OCI-LY3 (cell line): ENCODE measurements around the gene FMN1.

Source experiments
- H2AFZ ChIP-seq: fragments of 200-600, 300-600 bp; shearing (Covaris generic); 2 replicates; pipeline ENCODE4 v1.6.0; 2014; ENCODE audit warnings: antibody characterized with exemption, low read depth, low read length
- H3K27ac ChIP-seq: fragments of 200-600, 300-600 bp; sonication (generic); 2 replicates; pipeline ENCODE4 v1.5.1; 2014; ENCODE audit warnings: mild to moderate bottlenecking, low read length, moderate library complexity, mixed read lengths
- H3K27me3 ChIP-seq: fragments of 200-600, 300-600 bp; sonication (generic); 2 replicates; pipeline ENCODE4 v1.6.1; 2014; ENCODE audit warnings: low read depth, low read length, mixed read lengths
- H3K36me3 ChIP-seq: fragments of 200-600, 300-600 bp; sonication (generic); replicated peaks from 2 replicates; pipeline ENCODE3; 2014; ENCODE audit warnings: low read depth, low read length, mixed read lengths
- H3K4me1 ChIP-seq: fragments of 300-600, 200-600 bp; sonication (generic); 2 replicates; pipeline ENCODE4 v1.6.1; 2014; ENCODE audit warnings: low read length, mixed read lengths
- H3K4me2 ChIP-seq: fragments of 200-600, 300-600 bp; sonication (generic); 2 replicates; pipeline ENCODE4 v1.6.1; 2014; ENCODE audit warnings: low read length, mixed read lengths
- H3K4me3 ChIP-seq: fragments of 300-600, 200-600 bp; sonication (generic); 2 replicates; pipeline ENCODE4 v1.5.1; 2014; ENCODE audit warnings: antibody characterized with exemption, mild to moderate bottlenecking, low read length, moderate library complexity
- H3K79me2 ChIP-seq: fragments of 300-600, 200-600 bp; shearing (Covaris generic); 2 replicates; pipeline ENCODE4 v1.6.1; 2014; ENCODE audit warnings: mild to moderate bottlenecking, low read length, mixed read lengths
- H3K9ac ChIP-seq: fragments of 300-600, 200-600 bp; shearing (Covaris generic); 2 replicates; pipeline ENCODE4 v1.6.0; 2014; ENCODE audit warnings: mild to moderate bottlenecking, low read length, moderate library complexity
- H3K9me3 ChIP-seq: fragments of 200-600, 300-600 bp; shearing (Covaris generic); 2 replicates; pipeline ENCODE4 v1.6.1; 2014; ENCODE audit warnings: low read length, mixed read lengths; ENCODE audit not compliant: insufficient read depth
- H4K20me1 ChIP-seq: fragments of 200-600, 300-600 bp; sonication (generic); 2 replicates; pipeline ENCODE4 v1.6.1; 2016; ENCODE audit warnings: low read length, mixed read lengths; ENCODE audit not compliant: insufficient read depth
- CTCF ChIP-seq: fragments of 200-600, 300-600 bp; sonication (generic); IDR thresholded peaks from 2 replicates; pipeline ENCODE4 v1.5.1; 2014; ENCODE audit warnings: antibody characterized with exemption, low read length, low read depth
- EZH2phosphoT487 ChIP-seq: fragments of 200-600 bp; shearing (Covaris generic); IDR thresholded peaks from 2 replicates; pipeline ENCODE4 v1.6.1; 2018; ENCODE audit warnings: antibody characterized with exemption, mixed run types, low read depth

FMN1 gene

GRCh38 chr15:33099739-33100138 is 94.8 kb downstream of the FMN1 start:
- Histone ChIP-seq H3K4me2 (no peak overlapping the region), H3K4me3 (no peak overlapping the region), H3K9ac (no peak overlapping the region), H3K4me1 (no peaks in the 10 kb centered on the region), H3K9me3 (no peaks in the 10 kb centered on the region), H3K27ac (no peak overlapping the region), H3K27me3 (peaks cover 26% of the 10 kb centered on the region), H3K79me2 (no peaks in the 10 kb centered on the region), H3K36me3 (no peaks in the 10 kb centered on the region), H2AFZ (no peak overlapping the region), H4K20me1 (no peaks in the 10 kb centered on the region)
- TF ChIP-seq CTCF (no peak), EZH2phosphoT487 (no peak)

- Histone ChIP-seq H3K9me3 (no peaks in the 10 kb centered on the region), H3K4me2 (no peak overlapping the region), H3K27ac (no peak overlapping the region), H3K4me3 (no peak overlapping the region), H2AFZ (no peak overlapping the region), H4K20me1 (no peaks in the 10 kb centered on the region), H3K27me3 (peaks cover 26% of the 10 kb centered on the region), H3K4me1 (no peaks in the 10 kb centered on the region), H3K79me2 (no peaks in the 10 kb centered on the region), H3K36me3 (no peaks in the 10 kb centered on the region), H3K9ac (no peak overlapping the region)
- TF ChIP-seq EZH2phosphoT487 (no peak), CTCF (no peak)
Observed at GRCh38 chr15:33099213-33099612, 95.3 kb downstream of the FMN1 start.

DNA sequence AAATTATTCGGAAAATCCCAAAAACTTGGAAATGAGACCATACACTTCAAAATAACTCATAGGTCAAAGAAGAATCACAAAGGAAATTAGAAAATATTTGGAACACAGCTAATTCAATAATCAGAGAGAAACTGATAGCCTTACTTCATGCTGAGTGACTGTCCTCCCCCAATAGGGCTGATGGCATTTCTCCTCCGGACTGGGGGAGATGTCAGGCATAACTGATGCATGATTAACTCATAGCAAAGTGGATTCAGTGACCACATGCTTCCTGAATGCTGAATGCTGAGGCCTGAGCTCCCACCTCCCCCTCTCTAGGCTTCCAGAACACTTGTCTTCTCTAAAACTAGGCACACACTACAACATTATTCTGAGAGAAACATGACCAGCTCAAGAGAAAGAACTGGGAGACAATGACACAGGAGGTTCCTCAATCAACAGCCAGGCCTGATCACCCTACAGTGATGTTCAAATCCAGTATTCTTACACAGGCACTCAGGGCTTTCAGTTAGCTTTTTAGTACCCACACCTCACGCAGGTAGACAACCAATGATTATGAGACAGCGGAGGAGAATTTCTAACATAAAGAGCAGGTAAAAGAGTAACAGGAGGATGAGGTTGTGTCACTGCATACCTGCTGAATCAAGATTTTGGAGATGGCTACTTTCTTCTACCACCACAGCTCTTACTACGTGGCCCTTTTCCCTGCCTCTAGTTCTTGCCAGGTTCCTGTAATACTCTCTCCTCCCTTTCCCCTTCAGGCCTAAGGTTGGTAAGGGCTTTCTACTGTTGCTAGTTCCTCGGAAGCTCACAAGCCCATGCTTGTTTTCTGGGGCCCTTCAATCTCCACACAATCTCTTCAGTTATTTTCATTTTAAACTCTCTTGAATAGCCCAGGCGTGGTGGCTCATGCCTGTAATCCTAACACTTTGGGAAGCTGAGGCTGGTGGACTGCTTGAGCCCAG is 96.1 kb downstream of the FMN1 start:
- H3K36me3 ChIP-seq = no peaks in the 10 kb centered on the region
- H2AFZ ChIP-seq = no peak overlapping the region
- no peak overlapping the region for H3K9ac ChIP-seq
- no peak overlapping the region for H3K27ac ChIP-seq
- H4K20me1 ChIP-seq = no peaks in the 10 kb centered on the region
- no peaks in the 10 kb centered on the region for H3K79me2 ChIP-seq
- H3K4me2 ChIP-seq = no peak overlapping the region
- no peaks in the 10 kb centered on the region for H3K9me3 ChIP-seq
- peaks cover 22% of the 10 kb centered on the region for H3K27me3 ChIP-seq
- TF ChIP-seq CTCF (no peak), EZH2phosphoT487 (no peak)
- no peaks in the 10 kb centered on the region for H3K4me1 ChIP-seq
- no peak overlapping the region for H3K4me3 ChIP-seq

- H3K9me3 ChIP-seq = no peaks in the 10 kb centered on the region
- no peaks in the 10 kb centered on the region for H3K4me1 ChIP-seq
- H3K27ac ChIP-seq = no peak overlapping the region
- H3K9ac ChIP-seq = no peak overlapping the region
- H4K20me1 ChIP-seq = no peaks in the 10 kb centered on the region
- H3K27me3 ChIP-seq = peaks cover 13% of the 10 kb centered on the region; the same call in 1 of the 2 replicates
- no peak for TF ChIP-seq EZH2phosphoT487
- no peak for TF ChIP-seq CTCF
- no peaks in the 10 kb centered on the region for H3K36me3 ChIP-seq
- H3K79me2 ChIP-seq = no peaks in the 10 kb centered on the region
- H3K4me2 ChIP-seq = no peak overlapping the region
- no peak overlapping the region for H2AFZ ChIP-seq
- H3K4me3 ChIP-seq = no peak overlapping the region
Observed at GRCh38 chr15:33096134-33096533, 98.4 kb downstream of the FMN1 start.
